ENCODE data around the gene CASQ1.

The CASQ1 gene

GRCh38 chr1:160177231-160177630 lies 13.1 kb upstream of the CASQ1 start:
- Histone ChIP-seq H3K4me3 (no peak overlapping the region), H3K27me3 (no peaks in the 10 kb centered on the region), H3K4me1 (no peaks in the 10 kb centered on the region), H3K27ac (no peak overlapping the region), H3K4me2 (no peak overlapping the region), H4K20me1 (no peaks in the 10 kb centered on the region), H3K9ac (no peak overlapping the region), H3K36me3 (no peaks in the 10 kb centered on the region), H3K9me3 (replicated peaks in 1 of 11) (no peaks in the 10 kb centered on the region)
- TF ChIP-seq Cebpa-rat (IDR thresholded peaks at IDR 0.05): no peak

GRCh38 chr1:160177667-160178066 lies 12.7 kb upstream of the CASQ1 start:
- TF ChIP-seq Cebpa-rat (IDR thresholded peaks at IDR 0.05): no peak

GRCh38 chr1:160178731-160179130 lies 11.6 kb upstream of the CASQ1 start:
- Histone ChIP-seq H3K27me3 (no peaks in the 10 kb centered on the region), H3K9ac (no peak overlapping the region), H3K4me3 (no peak overlapping the region), H3K36me3 (no peaks in the 10 kb centered on the region), H4K20me1 (no peaks in the 10 kb centered on the region), H3K27ac (no peak overlapping the region), H3K9me3 (replicated peaks in 1 of 11) (no peaks in the 10 kb centered on the region), H3K4me1 (no peaks in the 10 kb centered on the region), H3K4me2 (no peak overlapping the region)
- no peak for TF ChIP-seq Cebpa-rat (IDR thresholded peaks at IDR 0.05)

More at GRCh38 chr1:160177667-160178066, 12.7 kb upstream of the CASQ1 start:
- H3K9me3 ChIP-seq (replicated peaks in 1 of 11): no peaks in the 10 kb centered on the region
- no peak overlapping the region for H3K4me2 ChIP-seq
- no peak overlapping the region for H3K4me3 ChIP-seq
- H3K27me3 ChIP-seq: no peaks in the 10 kb centered on the region
- H3K9ac ChIP-seq: no peak overlapping the region
- no peaks in the 10 kb centered on the region for H3K4me1 ChIP-seq
- no peaks in the 10 kb centered on the region for H3K36me3 ChIP-seq
- H3K27ac ChIP-seq: no peak overlapping the region
- H4K20me1 ChIP-seq: no peaks in the 10 kb centered on the region

- no peak for TF ChIP-seq Cebpa-rat (IDR thresholded peaks at IDR 0.05)
- Histone ChIP-seq H4K20me1 (no peaks in the 10 kb centered on the region), H3K4me3 (no peak overlapping the region), H3K4me1 (no peaks in the 10 kb centered on the region), H3K27me3 (no peaks in the 10 kb centered on the region), H3K4me2 (no peak overlapping the region), H3K36me3 (no peaks in the 10 kb centered on the region), H3K9ac (no peak overlapping the region), H3K9me3 (replicated peaks in 1 of 11) (no peaks in the 10 kb centered on the region), H3K27ac (no peak overlapping the region)
Observed at GRCh38 chr1:160179336-160179735, 11.0 kb upstream of the CASQ1 start.

- Histone ChIP-seq H3K36me3 (no peaks in the 10 kb centered on the region), H3K27me3 (no peaks in the 10 kb centered on the region), H3K4me3 (no peak overlapping the region), H3K9me3 (replicated peaks in 1 of 11) (no peaks in the 10 kb centered on the region), H3K27ac (no peak overlapping the region), H3K9ac (no peak overlapping the region), H4K20me1 (no peaks in the 10 kb centered on the region), H3K4me1 (no peaks in the 10 kb centered on the region), H3K4me2 (no peak overlapping the region)
- TF ChIP-seq Cebpa-rat (IDR thresholded peaks at IDR 0.05): no peak
Observed at GRCh38 chr1:160186246-160186645, 4.1 kb upstream of the CASQ1 start.

- Histone ChIP-seq H4K20me1 (no peaks in the 10 kb centered on the region), H3K36me3 (no peaks in the 10 kb centered on the region), H3K27me3 (no peaks in the 10 kb centered on the region), H3K4me1 (no peaks in the 10 kb centered on the region), H3K27ac (no peak overlapping the region), H3K9me3 (replicated peaks in 1 of 11) (no peaks in the 10 kb centered on the region), H3K4me3 (no peak overlapping the region), H3K9ac (no peak overlapping the region), H3K4me2 (no peak overlapping the region)
- no peak for TF ChIP-seq Cebpa-rat (IDR thresholded peaks at IDR 0.05)
Observed at GRCh38 chr1:160186729-160187128, 3.6 kb upstream of the CASQ1 start.

- Histone ChIP-seq H3K9ac (no peak overlapping the region), H3K36me3 (no peaks in the 10 kb centered on the region), H3K4me2 (no peak overlapping the region), H3K4me3 (no peak overlapping the region), H3K4me1 (peaks cover 0 to 1% (median 0%) of the 10 kb centered on the region in 10 experiments; a peak in 2 of 20 replicates), H4K20me1 (no peaks in the 10 kb centered on the region), H3K9me3 (replicated peaks in 1 of 11) (no peaks in the 10 kb centered on the region), H3K27me3 (no peaks in the 10 kb centered on the region), H3K27ac (no peak overlapping the region)
- no peak for TF ChIP-seq Cebpa-rat (IDR thresholded peaks at IDR 0.05)
Observed at GRCh38 chr1:160187407-160187806, 3.0 kb upstream of the CASQ1 start.

- no peak overlapping the region for H3K4me2 ChIP-seq
- no peak overlapping the region for H3K9ac ChIP-seq
- H4K20me1 ChIP-seq: no peaks in the 10 kb centered on the region
- H3K36me3 ChIP-seq: no peaks in the 10 kb centered on the region
- peaks cover 0 to 9% (median 2%) of the 10 kb centered on the region in 10 experiments; a peak in 10 of 20 replicates for H3K4me1 ChIP-seq
- TF ChIP-seq Cebpa-rat (IDR thresholded peaks at IDR 0.05): no peak
- no peaks in the 10 kb centered on the region for H3K27me3 ChIP-seq
- no peak overlapping the region for H3K4me3 ChIP-seq
- no peaks in the 10 kb centered on the region for H3K9me3 ChIP-seq (replicated peaks in 1 of 11)
- H3K27ac ChIP-seq: no peak overlapping the region
Observed at GRCh38 chr1:160188341-160188740, 2.0 kb upstream of the CASQ1 start.

- no peak overlapping the region for H3K4me3 ChIP-seq
- H3K36me3 ChIP-seq: no peaks in the 10 kb centered on the region
- H3K4me1 ChIP-seq: peaks cover 0 to 12% (median 5%) of the 10 kb centered on the region in 10 experiments; a peak in 10 of 20 replicates
- TF ChIP-seq Cebpa-rat (IDR thresholded peaks at IDR 0.05): no peak
- H3K9ac ChIP-seq: no peak overlapping the region
- no peaks in the 10 kb centered on the region for H3K27me3 ChIP-seq
- no peaks in the 10 kb centered on the region for H4K20me1 ChIP-seq
- H3K9me3 ChIP-seq (replicated peaks in 1 of 11): no peaks in the 10 kb centered on the region
- no peak overlapping the region for H3K27ac ChIP-seq
- no peak overlapping the region for H3K4me2 ChIP-seq
Observed at GRCh38 chr1:160191756-160192155, 1.4 kb downstream of the CASQ1 start.

- H3K36me3 ChIP-seq: no peaks in the 10 kb centered on the region
- H3K4me2 ChIP-seq: no peak overlapping the region
- H3K4me1 ChIP-seq: peaks cover 0 to 12% (median 5%) of the 10 kb centered on the region in 10 experiments; a peak in 10 of 20 replicates
- TF ChIP-seq Cebpa-rat (IDR thresholded peaks at IDR 0.05): no peak
- no peaks in the 10 kb centered on the region for H4K20me1 ChIP-seq
- no peak overlapping the region for H3K4me3 ChIP-seq
- H3K9ac ChIP-seq: no peak overlapping the region
- H3K9me3 ChIP-seq (replicated peaks in 1 of 11): no peaks in the 10 kb centered on the region
- no peaks in the 10 kb centered on the region for H3K27me3 ChIP-seq
- H3K27ac ChIP-seq: no peak overlapping the region
Observed at GRCh38 chr1:160192234-160192633, 1.9 kb downstream of the CASQ1 start.
